Measurements from ENCODE around the gene CACNA1F. TPM values are rescaled to one million over a fixed set of nuclear protein-coding genes. Genes with fewer than 3 reads are reported as not detected.

Gene CACNA1F
- total RNA-seq, 2 donors from 2014 or later = 1.0 TPM

- no peak for TF ChIP-seq CTCF (IDR thresholded peaks at IDR 0.05)
- Histone ChIP-seq H3K9ac (ENCODE audit: low read depth in 2 of 2, low read length in 2 of 2) (no peak overlapping the region), H3K9me3 (no peaks in the 10 kb centered on the region), H3K4me3 (no peak overlapping the region), H3K4me1 (no peaks in the 10 kb centered on the region), H3K36me3 (no peaks in the 10 kb centered on the region), H3K27me3 (no peaks in the 10 kb centered on the region), H3K27ac (no peak overlapping the region)
- intact Hi-C loops (cut with DNase I) = no loop called here
- DNase-seq = no peak
Measured at GRCh38 chrX:49204709-49205108, 28.4 kb downstream of the CACNA1F start.

GRCh38 chrX:49204017-49204416, 29.1 kb downstream of the CACNA1F start:
- Histone ChIP-seq H3K4me1 (no peaks in the 10 kb centered on the region), H3K27me3 (no peaks in the 10 kb centered on the region), H3K9ac (ENCODE audit: low read depth in 2 of 2, low read length in 2 of 2) (no peak overlapping the region), H3K36me3 (no peaks in the 10 kb centered on the region), H3K27ac (no peak overlapping the region), H3K9me3 (no peaks in the 10 kb centered on the region), H3K4me3 (no peak overlapping the region)
- no peak for TF ChIP-seq CTCF (IDR thresholded peaks at IDR 0.05)
- DNase-seq = no peak
- intact Hi-C loops (cut with DNase I) = no loop called here

GRCh38 chrX:49203536-49203935, 29.6 kb downstream of the CACNA1F start:
- Histone ChIP-seq H3K36me3 (no peaks in the 10 kb centered on the region), H3K4me3 (no peak overlapping the region), H3K4me1 (no peaks in the 10 kb centered on the region), H3K27me3 (no peaks in the 10 kb centered on the region), H3K27ac (no peak overlapping the region), H3K9me3 (no peaks in the 10 kb centered on the region), H3K9ac (ENCODE audit: low read depth in 2 of 2, low read length in 2 of 2) (no peak overlapping the region)
- no peak for TF ChIP-seq CTCF (IDR thresholded peaks at IDR 0.05)
- no peak for DNase-seq
- intact Hi-C loops (cut with DNase I) = no loop called here

- Histone ChIP-seq H3K9ac (ENCODE audit: low read depth in 2 of 2, low read length in 2 of 2) (no peak overlapping the region), H3K36me3 (no peaks in the 10 kb centered on the region), H3K27me3 (no peaks in the 10 kb centered on the region), H3K4me3 (no peak overlapping the region), H3K9me3 (no peaks in the 10 kb centered on the region), H3K4me1 (no peaks in the 10 kb centered on the region), H3K27ac (no peak overlapping the region)
- no peak for TF ChIP-seq CTCF (IDR thresholded peaks at IDR 0.05)
- intact Hi-C loops (cut with DNase I) = no loop called here
- no peak for DNase-seq
Measured at GRCh38 chrX:49202022-49202421, 31.1 kb downstream of the CACNA1F start.

GRCh38 chrX:49199906-49200771, 33.0 kb downstream of the CACNA1F start, which contains the start of gene SYP:
Gene SYP, minus strand, starts transcription at chrX:49200193. Its CDS starts 7 bp downstream, at chrX:49200186.
- Histone ChIP-seq H3K27me3 (no peaks in the 10 kb centered on the region), H3K4me1 (no peaks in the 10 kb centered on the region), H3K9ac (ENCODE audit: low read depth in 2 of 2, low read length in 2 of 2) (peak within 1 kb of the TSS in 1 of 2 donors; percentile 40), H3K36me3 (no peaks in the 10 kb centered on the region), H3K27ac (no peak within 1 kb of the TSS), H3K9me3 (no peaks in the 10 kb centered on the region), H3K4me3 (peak within 1 kb of the TSS; percentile 27)
- peak; percentile 87 for DNase-seq
- TF ChIP-seq CTCF (IDR thresholded peaks at IDR 0.05) = no peak
- intact Hi-C loops (cut with DNase I) = no loop called here

All from colonic mucosa (tissue), 4 donors.